ENCODE results near the gene RDX.
A peak's percentile ranks its signal among the peaks of the same experiment; 100 is the strongest.

RDX gene

DNA sequence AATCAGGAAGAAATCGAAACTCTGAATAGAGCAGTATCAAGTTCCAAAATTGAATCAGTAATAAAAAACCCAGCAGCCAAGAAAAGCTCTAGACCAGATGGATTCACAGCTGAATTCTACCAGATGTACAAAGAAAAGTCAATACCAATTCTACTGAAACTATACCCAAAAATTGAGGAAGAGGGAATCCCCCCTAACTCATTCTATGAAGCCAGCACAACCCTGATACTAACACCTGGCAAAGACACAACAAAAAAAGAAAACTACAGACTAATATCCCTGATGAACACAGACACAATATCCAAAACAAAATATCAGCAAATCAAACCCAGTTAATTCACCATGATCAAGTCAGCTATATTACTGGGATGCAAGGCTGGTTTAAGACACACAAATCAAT, 105.5 kb downstream of the RDX start:
- TF ChIP-seq POLR2AphosphoS5 (IDR thresholded peaks at IDR 0.05; ENCODE audit: low read depth, low read length) (no peak), TAF1 (IDR thresholded peaks at IDR 0.05; ENCODE audit: borderline replicate concordance, low read depth, low read length) (no peak), POLR2A (IDR thresholded peaks at IDR 0.05; ENCODE audit: low read depth, low read length) (no peak)
- peak; percentile 84 for FAIRE-seq
- DNase-seq (ENCODE audit: insufficient read length) = no peak

DNA sequence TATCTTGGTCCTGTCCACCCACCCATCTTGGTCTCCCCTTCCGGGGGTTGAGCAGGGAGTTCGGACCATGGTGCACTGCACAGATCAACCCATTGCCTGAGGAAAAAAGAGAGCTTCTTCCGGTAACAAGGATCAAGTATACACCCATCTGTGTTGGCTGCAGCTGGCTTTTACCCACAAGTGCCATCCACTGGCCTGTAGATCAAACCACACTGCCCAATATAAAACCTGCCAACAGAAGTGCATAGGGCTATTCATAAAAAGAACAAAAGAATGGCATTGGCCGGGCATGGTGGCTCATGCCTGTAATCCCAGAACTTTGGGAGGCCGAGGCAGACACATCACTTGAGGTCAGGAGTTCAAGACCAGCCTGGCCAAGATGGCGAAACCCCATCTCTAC, 108.7 kb downstream of the RDX start:
- no peak for DNase-seq (ENCODE audit: insufficient read length)
- no peak for TF ChIP-seq POLR2A (IDR thresholded peaks at IDR 0.05; ENCODE audit: low read depth, low read length)
- TF ChIP-seq POLR2AphosphoS5 (IDR thresholded peaks at IDR 0.05; ENCODE audit: low read depth, low read length) = no peak
- TF ChIP-seq TAF1 (IDR thresholded peaks at IDR 0.05; ENCODE audit: borderline replicate concordance, low read depth, low read length) = no peak
- no peak for FAIRE-seq

DNA sequence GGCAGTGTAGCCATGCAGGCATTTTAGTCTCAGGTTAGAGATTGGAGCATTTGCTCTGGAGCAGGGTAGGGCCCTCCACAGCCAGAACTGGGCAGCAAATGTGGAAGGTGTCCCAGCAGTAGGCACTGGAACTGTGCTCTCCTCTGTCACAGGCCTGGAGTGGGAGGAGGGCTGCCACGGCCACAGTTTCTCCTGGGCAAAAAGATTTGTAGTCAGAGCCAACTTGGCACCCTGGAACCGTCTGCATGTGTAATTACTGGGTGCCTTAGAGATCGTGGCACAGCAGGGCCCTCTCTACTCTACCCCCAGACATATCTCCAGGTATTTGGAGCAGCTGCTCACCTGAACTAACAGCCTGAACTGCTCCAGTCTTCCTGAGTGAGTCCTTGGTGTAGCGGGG, 109.5 kb downstream of the RDX start:
- TF ChIP-seq POLR2AphosphoS5 (IDR thresholded peaks at IDR 0.05; ENCODE audit: low read depth, low read length) (no peak), POLR2A (IDR thresholded peaks at IDR 0.05; ENCODE audit: low read depth, low read length) (no peak), TAF1 (IDR thresholded peaks at IDR 0.05; ENCODE audit: borderline replicate concordance, low read depth, low read length) (no peak)
- DNase-seq (ENCODE audit: insufficient read length) (no peak), FAIRE-seq (no peak)

DNA sequence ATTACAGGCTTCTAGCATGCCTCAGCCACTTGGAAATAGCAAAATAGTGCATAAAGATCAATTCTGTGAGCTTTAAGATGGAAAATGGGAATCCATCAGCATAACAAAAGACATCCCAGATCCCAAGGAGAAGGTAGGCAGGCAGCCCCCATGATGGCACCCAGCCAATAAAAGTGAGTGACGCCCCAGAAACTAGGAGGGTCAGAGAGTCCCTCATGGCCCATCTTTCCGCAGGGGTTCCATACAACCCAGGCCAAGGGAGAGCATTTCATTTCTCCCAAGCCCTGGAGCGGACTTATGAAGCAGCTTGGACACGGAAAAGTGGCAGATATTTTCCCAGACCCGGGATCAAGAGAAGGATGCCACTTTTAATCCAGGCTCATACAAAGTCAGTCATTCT, 110.0 kb downstream of the RDX start:
- FAIRE-seq (no peak), DNase-seq (ENCODE audit: insufficient read length) (no peak)

DNA sequence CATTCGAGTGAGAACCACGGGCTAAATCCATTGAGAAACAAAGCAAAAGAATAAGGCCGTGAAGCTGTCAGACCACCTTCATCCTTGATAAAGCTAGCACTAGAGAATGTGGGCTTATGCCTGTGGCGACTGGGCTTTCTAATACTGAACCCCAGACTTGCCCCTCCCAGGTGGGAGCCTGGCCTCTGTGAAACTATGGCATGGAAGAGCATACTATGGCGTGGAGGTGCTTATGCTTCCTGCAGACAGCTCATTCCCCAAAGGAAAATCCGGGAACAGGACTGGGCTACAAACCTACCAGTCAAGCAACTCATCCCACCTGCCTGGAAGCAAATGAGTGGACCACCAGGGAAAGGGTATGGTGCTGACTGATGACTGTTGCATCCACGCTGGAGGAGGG, 110.8 kb downstream of the RDX start:
- TF ChIP-seq POLR2AphosphoS5 (IDR thresholded peaks at IDR 0.05; ENCODE audit: low read depth, low read length) = no peak
- FAIRE-seq = no peak
- DNase-seq (ENCODE audit: insufficient read length) = no peak

More for the DNA sequence above, 110.0 kb downstream of the RDX start:
- TF ChIP-seq POLR2A (IDR thresholded peaks at IDR 0.05; ENCODE audit: low read depth, low read length) = no peak
- no peak for TF ChIP-seq TAF1 (IDR thresholded peaks at IDR 0.05; ENCODE audit: borderline replicate concordance, low read depth, low read length)
- TF ChIP-seq POLR2AphosphoS5 (IDR thresholded peaks at IDR 0.05; ENCODE audit: low read depth, low read length) = no peak

DNA sequence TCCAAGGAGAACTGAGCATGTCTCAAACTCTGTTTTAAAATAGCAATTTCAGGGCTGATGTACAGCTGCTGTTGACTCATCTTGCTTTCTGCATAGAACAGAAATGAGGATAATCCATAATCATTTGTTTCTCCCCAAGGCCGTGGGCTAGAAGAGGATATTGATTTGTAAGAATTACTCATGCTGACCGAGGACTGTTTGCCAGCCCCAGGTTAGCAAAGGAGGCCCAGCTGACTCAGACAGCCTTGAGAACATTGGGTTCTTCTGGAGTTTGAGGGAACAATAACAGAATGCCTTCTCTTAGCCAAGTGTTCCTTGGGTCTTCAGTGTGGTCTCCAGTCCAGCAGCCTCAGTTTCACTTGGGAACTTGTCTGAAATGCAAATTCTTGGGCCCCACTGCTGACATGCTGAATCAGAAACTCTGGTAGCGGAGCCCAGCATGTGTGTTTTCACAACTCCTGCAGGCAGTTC, 111.3 kb downstream of the RDX start:
- FAIRE-seq (peak; percentile 5), DNase-seq (ENCODE audit: insufficient read length) (no peak)
- TF ChIP-seq POLR2AphosphoS5 (IDR thresholded peaks at IDR 0.05; ENCODE audit: low read depth, low read length) (no peak), TAF1 (IDR thresholded peaks at IDR 0.05; ENCODE audit: borderline replicate concordance, low read depth, low read length) (no peak), POLR2A (IDR thresholded peaks at IDR 0.05; ENCODE audit: low read depth, low read length) (no peak)

DNA sequence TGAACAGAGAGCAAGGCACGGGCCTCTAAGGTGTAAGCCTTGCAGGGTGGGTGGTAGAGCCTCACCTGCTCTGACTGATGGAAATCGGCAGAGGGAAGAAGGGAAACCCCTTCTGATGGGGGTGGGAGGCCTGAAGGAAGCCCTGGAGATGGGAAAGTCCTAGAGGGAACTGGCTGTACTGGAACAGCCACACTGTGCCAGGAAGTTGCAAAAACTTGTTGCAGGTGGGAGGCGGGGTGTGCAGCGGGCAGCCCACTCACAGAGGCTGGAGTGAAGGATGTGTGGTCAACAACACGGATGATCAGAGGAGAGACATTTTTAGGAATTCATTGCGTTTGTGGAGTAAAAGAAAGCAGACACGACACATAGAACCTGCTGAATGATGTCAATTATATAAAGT, 112.0 kb downstream of the RDX start:
- FAIRE-seq (no peak), DNase-seq (ENCODE audit: insufficient read length) (no peak)
- no peak for TF ChIP-seq TAF1 (IDR thresholded peaks at IDR 0.05; ENCODE audit: borderline replicate concordance, low read depth, low read length)
- no peak for TF ChIP-seq POLR2AphosphoS5 (IDR thresholded peaks at IDR 0.05; ENCODE audit: low read depth, low read length)
- TF ChIP-seq POLR2A (IDR thresholded peaks at IDR 0.05; ENCODE audit: low read depth, low read length) = no peak

DNA sequence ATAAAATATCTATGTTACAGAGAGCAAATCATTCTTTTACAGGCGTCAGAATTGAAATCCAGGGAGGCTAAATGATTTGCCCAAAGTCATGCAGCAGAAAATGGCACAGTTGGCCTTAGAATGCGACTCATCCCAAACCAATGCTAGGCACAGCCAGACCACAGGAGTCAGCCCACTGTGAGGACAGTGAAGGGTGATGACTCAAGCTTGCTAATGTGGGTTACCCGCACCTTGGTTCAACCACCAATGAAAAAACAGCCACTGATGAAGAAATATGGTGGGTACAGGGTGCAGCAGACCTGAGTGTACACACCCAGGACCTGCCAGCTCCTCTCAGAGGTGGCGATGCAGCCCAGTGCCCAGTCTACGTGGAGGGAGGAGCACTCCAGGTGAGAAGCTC, 113.5 kb downstream of the RDX start:
- no peak for DNase-seq (ENCODE audit: insufficient read length)
- TF ChIP-seq TAF1 (IDR thresholded peaks at IDR 0.05; ENCODE audit: borderline replicate concordance, low read depth, low read length) = no peak
- TF ChIP-seq POLR2A (IDR thresholded peaks at IDR 0.05; ENCODE audit: low read depth, low read length) = no peak
- no peak for TF ChIP-seq POLR2AphosphoS5 (IDR thresholded peaks at IDR 0.05; ENCODE audit: low read depth, low read length)
- no peak for FAIRE-seq

DNA sequence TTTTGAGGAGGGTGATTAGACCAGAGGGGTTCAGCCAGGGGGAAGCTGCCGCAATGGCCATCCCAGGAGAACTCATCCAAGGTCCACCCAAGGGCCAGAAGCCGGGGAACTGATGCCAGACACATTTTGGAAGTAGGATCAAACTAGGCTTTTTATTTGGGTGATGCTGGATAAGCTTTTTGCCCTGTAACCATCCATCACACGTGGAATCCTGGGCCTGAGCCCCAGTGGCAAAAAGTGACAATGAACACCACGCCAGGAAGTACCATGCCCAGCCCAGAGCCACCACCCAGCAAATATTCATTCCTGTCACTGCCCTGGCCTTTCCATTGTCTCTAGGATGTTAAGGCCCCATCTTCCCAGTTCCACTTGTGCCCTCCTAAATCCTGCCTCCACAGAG, 117.3 kb downstream of the RDX start:
- DNase-seq (ENCODE audit: insufficient read length) = no peak
- TF ChIP-seq TAF1 (IDR thresholded peaks at IDR 0.05; ENCODE audit: borderline replicate concordance, low read depth, low read length) (no peak), POLR2A (IDR thresholded peaks at IDR 0.05; ENCODE audit: low read depth, low read length) (no peak), POLR2AphosphoS5 (IDR thresholded peaks at IDR 0.05; ENCODE audit: low read depth, low read length) (no peak)
- FAIRE-seq = no peak

DNA sequence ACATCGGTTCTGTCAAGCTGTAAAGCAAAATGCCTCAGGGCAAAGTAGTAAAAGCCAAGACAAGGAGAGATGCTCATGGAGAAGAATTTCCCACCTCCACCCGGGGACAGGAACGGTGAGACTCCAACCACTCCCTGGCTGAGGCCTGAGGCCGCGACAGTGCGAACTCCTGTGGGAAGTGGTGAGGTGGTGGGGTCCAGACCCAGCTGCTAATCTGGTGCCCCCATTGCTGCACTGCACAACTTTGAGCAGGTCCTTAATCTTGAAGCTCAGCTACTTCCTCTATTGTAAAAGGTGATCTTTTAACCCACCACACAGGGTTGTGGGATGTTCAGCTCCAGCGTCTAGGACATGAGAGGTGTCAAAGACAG, 119.3 kb downstream of the RDX start:
- TF ChIP-seq POLR2AphosphoS5 (IDR thresholded peaks at IDR 0.05; ENCODE audit: low read depth, low read length) = no peak
- no peak for TF ChIP-seq POLR2A (IDR thresholded peaks at IDR 0.05; ENCODE audit: low read depth, low read length)
- no peak for TF ChIP-seq TAF1 (IDR thresholded peaks at IDR 0.05; ENCODE audit: borderline replicate concordance, low read depth, low read length)
- DNase-seq (ENCODE audit: insufficient read length) (no peak), FAIRE-seq (no peak)

DNA sequence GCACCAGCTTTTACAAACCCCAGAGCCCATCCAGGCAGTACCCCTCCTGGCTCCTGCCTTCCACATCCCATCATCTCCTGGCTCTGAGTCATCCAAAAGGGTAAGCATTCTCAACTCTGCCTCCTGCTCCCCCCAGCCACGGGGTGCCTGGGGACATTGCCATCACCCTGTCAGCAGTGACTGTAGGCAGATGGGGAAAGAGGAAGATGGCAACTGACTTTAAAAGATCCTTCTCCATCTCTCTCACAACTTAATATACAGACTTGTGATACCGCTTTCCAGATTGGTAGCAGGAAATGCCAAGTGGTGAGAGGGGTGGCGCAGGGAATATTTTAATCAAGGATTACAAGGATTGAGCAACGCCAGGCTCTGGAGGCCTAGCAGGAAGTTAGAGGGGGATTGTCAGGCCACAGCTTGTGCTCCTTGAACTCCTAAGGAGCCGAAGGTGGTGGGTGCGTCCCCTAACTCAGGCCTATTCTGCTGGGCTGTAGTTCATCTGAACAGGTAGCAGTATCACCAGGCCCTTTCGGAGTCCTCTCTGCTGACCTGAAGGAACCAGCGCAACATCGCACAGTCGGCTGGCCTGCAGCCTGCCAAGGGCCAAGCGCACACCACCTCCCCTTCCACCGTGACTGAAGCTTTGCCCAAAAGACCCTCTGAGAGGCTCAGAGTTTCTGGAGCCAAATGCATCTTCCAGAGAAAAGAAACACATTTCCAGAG, 119.9 kb downstream of the RDX start:
- FAIRE-seq (no peak), DNase-seq (ENCODE audit: insufficient read length) (no peak)
- TF ChIP-seq POLR2AphosphoS5 (IDR thresholded peaks at IDR 0.05; ENCODE audit: low read depth, low read length) (no peak), TAF1 (IDR thresholded peaks at IDR 0.05; ENCODE audit: borderline replicate concordance, low read depth, low read length) (no peak), POLR2A (IDR thresholded peaks at IDR 0.05; ENCODE audit: low read depth, low read length) (no peak)

DNA sequence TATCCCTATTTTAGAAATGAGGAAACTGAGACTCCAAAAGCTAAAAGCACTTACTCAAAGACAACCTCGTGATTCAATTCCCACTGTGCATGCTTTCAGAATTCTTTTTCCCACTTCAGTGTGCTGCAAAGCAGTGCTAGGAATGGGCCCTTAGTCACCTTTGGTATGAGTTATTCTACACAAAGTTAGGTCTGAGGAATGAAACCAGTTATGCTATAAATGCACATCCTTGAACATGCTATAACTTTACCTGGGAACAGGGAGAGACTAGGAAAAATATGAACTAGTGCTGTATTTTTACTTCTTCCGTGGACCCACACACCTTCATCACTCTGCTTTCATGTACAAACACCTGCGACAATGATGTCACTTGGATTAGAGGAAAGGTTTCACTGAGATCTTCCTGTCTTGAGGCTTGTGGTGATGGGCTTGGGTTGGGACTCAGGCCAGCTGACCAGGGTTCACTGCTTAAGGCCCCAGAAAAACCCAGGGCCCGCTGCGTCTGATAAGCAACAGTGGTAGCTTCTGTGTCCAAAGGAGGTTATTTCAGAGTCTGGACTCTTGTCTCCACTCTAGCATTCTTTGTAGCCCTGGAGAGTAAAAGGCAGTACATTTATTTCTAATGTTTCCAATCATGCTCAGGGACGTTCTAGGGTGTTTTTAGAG, 121.6 kb downstream of the RDX start:
- TF ChIP-seq POLR2A (IDR thresholded peaks at IDR 0.05; ENCODE audit: low read depth, low read length) (no peak), POLR2AphosphoS5 (IDR thresholded peaks at IDR 0.05; ENCODE audit: low read depth, low read length) (no peak), TAF1 (IDR thresholded peaks at IDR 0.05; ENCODE audit: borderline replicate concordance, low read depth, low read length) (no peak)

More for the DNA sequence above, 121.6 kb downstream of the RDX start:
- peak; percentile 17 for FAIRE-seq
- no peak for DNase-seq (ENCODE audit: insufficient read length)
